ENCODE data around the gene NRTN.

DNA sequence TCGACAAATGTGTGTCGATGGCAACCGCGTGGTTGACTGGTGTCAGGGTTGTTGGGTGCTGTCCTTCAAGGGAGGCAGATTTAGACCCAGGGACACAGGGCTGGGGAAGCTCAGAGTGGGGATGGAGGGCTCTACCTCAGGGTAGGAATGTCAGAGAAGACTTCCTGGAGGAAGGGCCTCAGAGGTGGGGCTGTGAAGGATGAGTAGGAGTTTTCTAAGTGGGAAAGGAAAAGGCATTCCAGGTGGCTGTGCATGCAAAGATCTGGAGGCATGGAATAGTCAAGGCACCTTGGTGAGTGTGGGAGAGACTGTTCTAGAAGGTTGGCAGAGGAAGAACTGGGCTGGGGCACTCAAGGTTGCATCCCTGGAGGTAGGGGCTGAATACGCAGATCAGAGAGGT lies 2.0 kb downstream of the NRTN start:
- TF ChIP-seq, protein P1, sequence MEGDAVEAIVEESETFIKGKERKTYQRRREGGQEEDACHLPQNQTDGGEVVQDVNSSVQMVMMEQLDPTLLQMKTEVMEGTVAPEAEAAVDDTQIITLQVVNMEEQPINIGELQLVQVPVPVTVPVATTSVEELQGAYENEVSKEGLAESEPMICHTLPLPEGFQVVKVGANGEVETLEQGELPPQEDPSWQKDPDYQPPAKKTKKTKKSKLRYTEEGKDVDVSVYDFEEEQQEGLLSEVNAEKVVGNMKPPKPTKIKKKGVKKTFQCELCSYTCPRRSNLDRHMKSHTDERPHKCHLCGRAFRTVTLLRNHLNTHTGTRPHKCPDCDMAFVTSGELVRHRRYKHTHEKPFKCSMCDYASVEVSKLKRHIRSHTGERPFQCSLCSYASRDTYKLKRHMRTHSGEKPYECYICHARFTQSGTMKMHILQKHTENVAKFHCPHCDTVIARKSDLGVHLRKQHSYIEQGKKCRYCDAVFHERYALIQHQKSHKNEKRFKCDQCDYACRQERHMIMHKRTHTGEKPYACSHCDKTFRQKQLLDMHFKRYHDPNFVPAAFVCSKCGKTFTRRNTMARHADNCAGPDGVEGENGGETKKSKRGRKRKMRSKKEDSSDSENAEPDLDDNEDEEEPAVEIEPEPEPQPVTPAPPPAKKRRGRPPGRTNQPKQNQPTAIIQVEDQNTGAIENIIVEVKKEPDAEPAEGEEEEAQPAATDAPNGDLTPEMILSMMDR (conservative IDR thresholded peaks at IDR 0.05; ENCODE audit: low read length) = no peak
- no peak for TF ChIP-seq EZH2phosphoT487 (IDR thresholded peaks at IDR 0.05; ENCODE audit: borderline replicate concordance, low read depth, low read length)
